ENCODE measurements around the gene ABCA6. TPM values are rescaled to one million over a fixed set of nuclear protein-coding genes. Genes with fewer than 3 reads are reported as not detected.
"Not testable (repeated sequence)": the region's sequence is repeated elsewhere in the genome, so short reads cannot be mapped to it uniquely, and the experiment has no call there.

Gene ABCA6
- total RNA-seq, 1 experiment from 2014 or later: not detected

GRCh38 chr17:69134112-69134511, 7.6 kb downstream of the ABCA6 start:
- DNase-seq (ENCODE audit: low spot score): no peak

DNA sequence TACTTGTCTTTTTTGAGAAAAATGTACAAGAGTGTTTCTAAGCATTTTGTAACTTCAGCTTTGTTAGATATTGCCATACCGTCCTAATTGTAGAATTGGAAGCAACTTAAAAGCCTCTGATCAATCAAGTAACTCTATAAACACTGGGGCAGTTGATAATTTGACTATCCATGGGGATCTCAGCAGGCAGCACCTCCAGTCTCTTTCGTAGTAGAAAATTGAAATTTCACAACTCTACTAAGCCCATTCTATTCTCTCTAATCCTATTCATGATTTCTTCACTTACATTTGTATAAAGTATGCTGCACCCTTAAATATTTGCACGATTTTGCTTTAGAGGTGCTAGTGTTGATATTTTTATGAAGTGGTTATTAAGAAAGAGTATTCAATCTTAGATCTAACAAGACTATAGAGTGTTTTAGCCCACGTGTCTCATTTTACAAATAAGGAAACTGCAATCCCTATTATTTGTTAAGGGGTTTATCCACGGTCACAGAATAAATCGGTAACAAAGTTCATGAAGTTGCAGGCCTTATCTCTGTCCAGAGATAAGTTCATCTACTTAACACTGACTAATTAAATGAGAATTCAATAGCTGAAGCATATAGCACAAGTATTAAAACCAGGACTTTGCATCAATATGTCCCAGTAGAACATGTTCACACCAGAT, 10.9 kb downstream of the ABCA6 start:
- DNase-seq (ENCODE audit: low spot score): no peak

DNA sequence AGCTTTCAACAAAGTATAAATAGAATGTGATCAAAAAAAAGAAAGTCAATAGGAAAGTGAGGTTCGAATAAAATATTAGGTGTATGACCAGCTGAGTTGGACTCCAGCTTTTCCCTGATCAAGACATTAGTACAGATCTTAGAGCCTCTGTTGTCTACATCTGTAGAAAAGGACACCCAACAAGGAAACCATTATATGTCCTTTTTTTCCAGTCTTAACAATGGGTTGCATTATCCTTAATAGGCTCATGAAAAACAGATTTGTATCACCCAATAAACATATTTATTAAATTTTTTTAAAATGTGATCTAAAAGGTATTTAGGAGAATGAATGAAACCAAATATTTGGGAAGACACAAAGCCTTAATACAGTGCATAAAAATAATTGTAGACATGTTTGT, 18.1 kb downstream of the ABCA6 start:
- no peak for DNase-seq (ENCODE audit: low spot score)

DNA sequence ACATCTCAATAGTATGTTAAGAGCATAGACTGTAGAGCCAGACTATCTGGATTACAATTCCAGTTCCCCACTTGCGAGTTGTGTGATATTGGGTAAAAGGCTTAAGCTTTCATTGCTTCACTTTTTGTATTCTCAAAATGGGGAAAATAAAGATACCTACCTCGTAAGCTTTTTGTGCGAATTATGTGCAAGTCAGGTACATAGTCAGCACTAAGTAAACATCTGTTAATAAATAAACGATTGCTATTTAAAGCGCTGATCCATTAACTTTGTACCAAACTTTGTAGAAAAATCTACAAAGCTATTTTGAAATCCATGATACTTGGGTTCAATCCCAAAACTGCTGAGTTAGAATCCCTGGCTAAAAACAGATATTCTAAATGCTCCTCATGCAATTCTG, 19.6 kb downstream of the ABCA6 start:
- DNase-seq (ENCODE audit: low spot score): no peak

DNA sequence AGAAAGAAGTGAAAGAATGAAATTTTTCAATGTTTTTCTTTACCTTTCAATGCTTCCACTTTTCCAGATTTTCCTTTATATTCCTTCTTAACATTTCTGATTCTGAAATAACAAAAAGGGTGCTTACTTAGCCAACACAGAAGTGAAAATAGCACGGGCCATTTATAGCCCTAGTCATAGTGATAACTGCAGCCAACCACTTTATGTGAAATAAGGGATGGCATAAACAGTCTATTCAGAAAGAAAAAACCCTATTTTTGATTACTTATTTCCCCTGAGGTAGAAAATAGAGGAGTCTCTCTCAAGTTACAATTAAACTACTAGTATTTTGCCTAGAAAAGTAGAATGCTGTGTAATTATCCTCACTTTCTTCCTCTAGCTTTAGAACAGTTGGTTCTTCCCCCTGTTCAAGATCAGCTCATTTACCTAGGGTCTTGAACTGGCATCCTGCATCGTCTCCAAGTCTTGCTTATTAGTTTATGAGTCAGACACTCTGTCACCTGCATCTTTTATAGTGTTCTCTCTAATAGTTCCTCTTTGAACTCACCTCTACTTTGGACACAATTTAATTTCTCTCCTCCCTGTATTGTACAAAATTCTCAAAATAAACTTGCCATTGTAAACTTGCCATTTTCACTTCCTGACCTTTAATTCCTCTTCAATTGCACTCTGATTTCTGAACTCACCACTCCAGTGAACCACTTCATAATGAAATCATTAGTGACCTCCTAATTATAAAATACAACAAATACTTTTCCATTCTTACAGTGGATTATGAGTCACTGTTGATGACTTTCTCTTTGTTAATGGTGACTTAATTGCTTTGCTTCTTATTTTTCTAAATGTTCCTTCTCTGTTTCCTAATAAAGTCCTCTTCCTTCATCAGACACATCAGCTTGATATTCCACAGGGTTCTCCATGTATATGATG, 23.6 kb downstream of the ABCA6 start:
- no peak for DNase-seq (ENCODE audit: low spot score)

GRCh38 chr17:69111794-69112193, 29.9 kb downstream of the ABCA6 start:
- no peak for DNase-seq (ENCODE audit: low spot score)

- no peak for DNase-seq (ENCODE audit: low spot score)
Observed at GRCh38 chr17:69105907-69106730, 35.6 kb downstream of the ABCA6 start.

- DNase-seq (ENCODE audit: low spot score): no peak
Observed at GRCh38 chr17:69103557-69104233, 38.0 kb downstream of the ABCA6 start.

DNA sequence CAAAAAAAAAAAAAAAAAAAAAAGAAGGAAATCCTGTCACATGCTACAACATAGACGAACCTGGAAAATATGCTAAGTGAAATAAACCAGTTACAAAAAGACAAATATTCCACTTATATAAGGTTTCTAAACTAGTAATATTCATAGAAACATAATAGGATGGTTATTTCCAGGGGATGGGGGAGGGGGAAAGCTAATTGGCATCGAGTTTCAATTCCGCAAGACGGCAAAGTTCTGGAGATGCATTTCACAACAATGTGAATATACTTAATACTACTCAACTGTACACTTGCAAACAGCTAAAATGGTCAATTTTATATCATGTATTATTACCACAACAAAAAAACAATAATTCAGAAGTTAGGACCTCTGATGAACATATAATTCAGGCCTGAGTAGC, 43.1 kb downstream of the ABCA6 start:
- no peak for DNase-seq (ENCODE audit: low spot score)

DNA sequence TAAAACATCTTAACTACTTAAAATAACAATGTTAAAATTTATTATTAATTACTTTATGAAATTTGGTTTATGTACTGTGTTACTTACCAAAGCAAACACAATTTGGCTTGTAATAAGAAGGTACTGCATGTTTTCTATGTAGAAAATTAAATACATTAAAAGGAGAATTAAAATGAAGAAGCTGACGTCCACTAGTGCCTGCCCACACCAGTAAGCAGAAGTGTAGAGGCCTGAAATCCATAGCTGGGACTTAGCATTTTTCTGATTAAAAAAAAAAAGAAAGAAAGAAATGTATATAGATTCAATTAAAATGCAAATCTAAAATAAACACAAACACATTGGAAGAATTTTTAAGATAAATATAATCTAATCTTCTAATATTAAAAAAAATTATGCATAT, 45.2 kb downstream of the ABCA6 start:
- no peak for DNase-seq (ENCODE audit: low spot score)

DNA sequence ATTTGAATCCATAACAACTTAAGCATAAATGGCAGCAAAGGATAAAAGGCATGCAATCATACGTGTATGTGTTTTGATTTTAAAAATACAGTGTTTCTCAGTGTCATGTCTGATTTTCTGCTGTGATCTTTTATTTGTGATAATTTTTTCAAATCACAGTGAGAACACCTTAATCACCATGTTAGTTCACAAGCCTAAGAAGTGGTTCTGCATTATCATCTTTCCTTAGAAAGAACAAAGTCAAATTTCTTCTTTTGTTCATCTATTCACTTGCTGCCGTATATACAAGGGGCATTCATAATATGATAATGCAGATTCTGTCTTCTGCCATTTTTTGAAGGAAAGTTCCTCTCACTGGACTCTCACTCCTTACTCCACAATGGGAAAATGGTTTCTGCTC, 47.7 kb downstream of the ABCA6 start:
- no peak for DNase-seq (ENCODE audit: low spot score)

DNA sequence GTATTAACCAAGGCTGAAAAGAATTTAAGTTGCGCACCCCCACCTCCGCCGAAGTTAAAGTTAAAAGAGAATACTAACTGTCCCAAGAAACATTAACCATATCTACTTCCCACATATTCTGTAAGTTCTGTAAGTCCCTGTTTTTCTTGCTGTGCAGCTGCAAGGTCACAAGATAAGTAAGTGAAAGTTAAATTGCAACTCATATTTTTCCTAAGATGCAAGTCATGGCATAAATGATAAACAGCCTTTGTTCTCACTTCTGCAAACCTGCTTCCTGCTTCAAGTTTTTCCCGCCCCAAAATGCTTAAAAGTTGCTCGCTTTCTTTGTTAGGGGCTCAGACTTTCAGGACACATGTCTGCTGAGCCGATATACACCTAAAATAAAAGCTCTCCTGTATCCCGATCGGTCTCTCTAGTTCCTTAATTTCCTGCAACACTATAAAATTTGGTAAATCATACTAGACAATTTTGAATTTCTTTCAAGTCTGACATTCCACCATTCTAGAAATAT, 48.4 kb downstream of the ABCA6 start:
- DNase-seq (ENCODE audit: low spot score): peak; percentile 6

DNA sequence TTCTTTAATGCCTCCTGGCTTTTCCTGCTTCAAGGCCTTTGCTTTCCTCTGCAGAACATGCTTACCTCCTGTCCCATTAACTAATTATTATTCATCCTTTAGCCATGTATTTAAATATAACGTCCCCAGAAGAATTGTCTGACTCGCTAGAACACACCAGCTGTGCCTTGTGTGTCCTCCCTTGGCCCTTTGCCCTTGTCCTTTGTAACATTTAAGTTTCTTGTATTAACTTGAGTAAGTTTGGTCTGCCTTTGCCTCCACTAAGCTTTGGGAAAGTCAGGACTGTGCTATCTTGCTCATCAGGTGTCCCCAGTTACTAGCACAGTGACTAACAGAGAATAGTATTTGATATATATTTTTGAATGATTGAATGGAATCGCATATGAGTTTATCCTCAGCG, 51.3 kb downstream of the ABCA6 start:
- DNase-seq (ENCODE audit: low spot score): no peak

GRCh38 chr17:69088643-69089200, 53.0 kb downstream of the ABCA6 start:
- DNase-seq (ENCODE audit: low spot score): no peak

DNA sequence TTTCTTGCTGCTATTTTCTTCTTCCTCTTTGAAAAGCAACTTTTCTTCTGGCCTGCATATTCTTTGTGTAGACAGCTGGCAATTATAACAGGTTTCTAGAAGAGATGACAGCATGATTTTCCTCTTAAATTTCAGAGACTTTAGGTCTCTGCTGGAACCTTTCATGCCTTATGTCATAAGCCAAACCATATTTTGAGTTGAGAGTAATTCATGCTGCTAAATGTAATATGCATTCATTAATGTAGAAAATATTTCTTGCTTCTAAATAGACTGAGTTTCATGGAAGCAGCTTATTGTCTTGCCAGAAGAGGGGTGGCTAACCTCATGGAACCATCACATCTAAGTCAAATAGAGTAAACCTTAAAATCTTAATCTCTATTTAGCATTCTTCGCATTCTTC, 55.1 kb downstream of the ABCA6 start:
- no peak for DNase-seq (ENCODE audit: low spot score)

DNA sequence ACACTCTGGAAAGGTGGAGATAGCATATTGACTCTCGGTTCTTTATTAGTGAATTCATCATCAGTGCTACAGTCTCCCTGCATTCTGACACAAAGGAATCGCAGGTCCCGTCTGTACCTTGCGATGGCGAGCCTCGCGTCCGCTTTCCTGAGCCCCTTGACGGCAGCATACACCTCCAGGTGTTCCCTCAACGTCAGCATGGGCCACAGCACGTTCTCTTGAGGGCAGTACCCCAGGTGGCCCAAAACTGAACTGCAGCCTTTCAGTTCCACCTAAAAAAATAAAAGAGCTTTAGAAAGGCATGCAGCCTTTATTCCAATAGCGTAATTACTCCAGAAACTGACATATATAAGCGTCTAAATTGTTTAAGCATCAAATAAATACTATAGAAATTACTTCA, 56.8 kb downstream of the ABCA6 start:
- DNase-seq (ENCODE audit: low spot score): peak; percentile 48

DNA sequence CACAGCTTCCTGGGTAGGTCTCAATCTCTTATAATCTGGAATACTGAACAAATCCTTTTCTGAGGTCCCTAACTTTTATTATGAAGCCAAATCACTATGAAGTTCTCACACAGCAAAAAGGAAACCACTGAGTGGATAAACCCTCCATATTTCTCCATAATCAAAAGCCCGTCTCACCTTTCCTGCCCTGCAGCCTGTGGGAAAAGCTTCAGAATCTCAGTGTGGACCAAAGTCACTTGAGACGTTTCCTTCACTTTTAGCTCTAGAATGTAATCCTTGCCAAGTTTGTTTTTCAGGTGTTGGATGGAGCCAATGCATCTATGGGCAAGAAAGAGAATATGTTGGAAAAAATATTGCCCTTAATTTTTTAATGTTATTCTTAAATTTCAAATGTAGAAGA, 59.0 kb downstream of the ABCA6 start:
- DNase-seq (ENCODE audit: low spot score): no peak

DNA sequence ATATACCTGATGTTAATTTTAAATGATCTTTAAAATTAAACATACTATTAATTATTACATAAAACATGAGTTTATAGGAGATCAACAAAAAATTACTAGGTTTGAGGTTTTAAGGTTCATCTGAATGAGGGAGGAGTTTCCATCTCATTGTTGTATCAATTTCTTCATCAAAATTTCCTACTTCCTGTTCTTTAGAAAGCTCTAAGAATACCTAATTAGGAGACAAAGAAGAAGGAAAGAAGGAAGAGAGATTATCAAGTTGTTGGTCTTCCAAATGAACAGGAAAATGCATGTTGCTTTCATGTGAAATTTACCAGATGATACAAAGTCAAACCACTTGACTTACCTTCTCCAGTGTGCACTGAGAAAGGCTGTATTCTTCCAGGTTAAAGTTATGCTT, 62.8 kb downstream of the ABCA6 start:
- no peak for DNase-seq (ENCODE audit: low spot score)

GRCh38 chr17:69075823-69076222, 65.9 kb downstream of the ABCA6 start:
- no peak for DNase-seq (ENCODE audit: low spot score)

DNA sequence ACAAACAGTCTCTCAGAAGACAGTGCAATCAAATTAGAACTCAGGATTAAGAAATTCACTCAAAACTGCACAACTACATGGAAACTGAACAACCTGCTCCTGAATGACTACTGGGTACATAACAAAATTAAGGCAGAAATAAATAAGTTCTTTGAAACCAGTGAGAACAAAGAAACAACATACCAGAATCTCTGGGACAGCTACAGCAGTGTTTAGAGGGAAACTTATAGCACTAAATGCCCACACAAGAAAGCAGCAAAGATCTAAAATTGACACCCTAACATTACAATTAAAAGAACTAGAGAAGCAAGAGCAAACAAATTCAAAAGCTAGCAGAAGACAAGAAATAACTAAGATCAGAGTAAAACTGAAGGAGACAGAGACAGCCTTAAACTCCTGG, 68.3 kb downstream of the ABCA6 start:
- DNase-seq (ENCODE audit: low spot score): not testable (repeated sequence)

DNA sequence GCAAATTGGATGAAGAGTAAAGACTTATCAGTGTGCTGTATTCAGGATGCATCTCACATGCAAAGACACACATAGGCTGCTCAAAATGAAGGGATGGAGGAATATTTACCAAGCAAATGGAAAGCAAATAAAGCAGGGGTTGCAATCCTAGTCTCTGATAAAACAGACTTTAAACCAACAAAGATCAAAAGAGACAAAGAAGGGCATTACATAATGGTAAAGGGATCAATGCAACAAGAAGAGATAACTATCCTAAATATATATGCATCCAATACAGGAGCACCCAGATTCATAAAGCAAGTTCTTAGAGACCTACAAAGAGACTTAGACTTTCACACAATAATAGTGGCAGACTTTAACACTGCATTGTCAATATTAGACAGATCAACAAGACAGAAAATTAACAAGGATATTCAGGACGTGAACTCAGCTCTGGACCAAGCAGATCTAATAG, 68.9 kb downstream of the ABCA6 start:
- not testable (repeated sequence) for DNase-seq (ENCODE audit: low spot score)
